HepG2 (cell line): ENCODE data around the gene ANO5. TPM values are rescaled to one million over a fixed set of nuclear protein-coding genes. Genes with fewer than 3 reads are reported as not detected.

ENCODE experiments used
- ATAC-seq: fragments of 200-7000 bp; cut with Tn5 transposase; 3 replicates; pipeline ENCODE4 v1.9.1; 2020; ENCODE audit warnings: mild to moderate bottlenecking, moderate library complexity
- BruUV-seq: library from RNA; stranded (reverse); fragments of 400-500 nt; replicated peaks from 2 replicates; lab custom pipeline; 2021; lab: Mats Ljungman, UMichigan
- CTCF ChIA-PET: fragments of 300-600 bp; formaldehyde crosslinking; extraction: SDS; loops from one replicate; lab custom pipeline; 2021; ENCODE audit warnings: low total read pairs, inconsistent platforms, low intra/inter-chr PET ratio; lab: Yijun Ruan, JAX
- POLR2A ChIA-PET: fragments of 350-600 bp; sonication (Branson Sonifier 250); formaldehyde crosslinking; loops from one replicate; lab custom pipeline; 2020; ENCODE audit warnings: antibody characterized with exemption, inconsistent platforms; lab: Yijun Ruan, JAX
- DNase-seq: peaks from one replicate; pipeline ENCODE4 v3.0.0-alpha.2; 2015; ENCODE audit warnings: low spot score
- FAIRE-seq: peaks from 3 replicates; lab custom pipeline; 2011; peaks lifted over from hg19 to GRCh38; lab: Jason Lieb, UNC
- H2AFZ ChIP-seq: one replicate; pipeline ENCODE4 v1.6.1; 2011; ENCODE audit warnings: low read length, inconsistent platforms
- H3K27ac ChIP-seq: fragments of 300-600 bp; 3 replicates; pipeline ENCODE4 v1.8.0; 2011; ENCODE audit warnings: mixed run types, mild to moderate bottlenecking, mixed read lengths, low read length, inconsistent platforms; ENCODE audit not compliant: insufficient read depth; ENCODE audit errors: extremely low read length
- H3K27me3 ChIP-seq, 2 experiments: fragments of 200-600 bp in 1 of 2; 2 replicates in 1 of 2; 3 replicates in 1 of 2; pipeline versions ENCODE4 v1.6.0 to v1.8.0; 2011; ENCODE audit warnings: low read length in 2 of 2, mild to moderate bottlenecking in 2 of 2, moderate library complexity in 2 of 2, inconsistent platforms in 1 of 2; ENCODE audit not compliant: insufficient read depth in 2 of 2, control insufficient read depth in 1 of 2
- H3K36me3 ChIP-seq, 2 experiments: fragments of 200-600 bp in 1 of 2; replicated peaks in 1 of 2; 2 replicates in 1 of 2; 3 replicates in 1 of 2; pipeline versions ENCODE4 v1.5.1 to v1.8.0; 2011; ENCODE audit warnings: low read length in 2 of 2, inconsistent platforms in 1 of 2; ENCODE audit not compliant: insufficient read depth in 2 of 2, control insufficient read depth in 1 of 2
- H3K4me1 ChIP-seq: 2 replicates; pipeline ENCODE4 v1.5.1; 2012; ENCODE audit warnings: low read length, inconsistent platforms; ENCODE audit not compliant: insufficient read depth
- H3K4me2 ChIP-seq: 2 replicates; pipeline ENCODE4 v1.6.0; 2011; ENCODE audit warnings: low read depth, low read length, inconsistent platforms
- H3K4me3 ChIP-seq, 3 experiments: fragments of 200-600 bp in 1 of 3; sonication (generic), shearing (Covaris generic) in 1 of 3; replicated peaks in 1 of 3; 2 replicates each; pipeline ENCODE4 v1.5.1; 2011 to 2016; ENCODE audit warnings: low read length in 3 of 3, inconsistent platforms in 2 of 3, low read depth in 2 of 3, mild to moderate bottlenecking in 2 of 3, control low read depth in 1 of 3, mixed read lengths in 1 of 3; ENCODE audit not compliant: insufficient read depth in 1 of 3
- H3K79me2 ChIP-seq: one replicate; pipeline ENCODE4 v1.6.1; 2011; ENCODE audit warnings: low read length, inconsistent platforms; ENCODE audit not compliant: insufficient read depth
- H3K9ac ChIP-seq: 2 replicates; pipeline ENCODE4 v1.6.0; 2011; ENCODE audit warnings: mild to moderate bottlenecking, low read depth, low read length, inconsistent platforms; ENCODE audit not compliant: insufficient read depth
- H3K9me3 ChIP-seq: 2 replicates; pipeline ENCODE4 v1.5.1; 2012; ENCODE audit warnings: mild to moderate bottlenecking, low read length
- H4K20me1 ChIP-seq: 2 replicates; pipeline ENCODE4 v1.6.0; 2011; ENCODE audit warnings: inconsistent platforms, mild to moderate bottlenecking, low read length, moderate library complexity; ENCODE audit not compliant: insufficient read depth
- CREB1 ChIP-seq, 2 experiments: fragments of 450-650 bp in 1 of 2; IDR thresholded peaks; 2 replicates each; pipeline ENCODE4 v1.6.1; 2016 to 2017; ENCODE audit warnings: control low read depth in 1 of 2, mild to moderate bottlenecking in 1 of 2, missing compliant biosample characterization in 1 of 2, missing genetic modification characterization in 1 of 2
- ESRRA ChIP-seq: sonication (generic); formaldehyde crosslinking; IDR thresholded peaks from 2 replicates; pipeline ENCODE4 v1.5.1; 2020; ENCODE audit warnings: mild to moderate bottlenecking, low read depth, missing genetic modification reagents
- MYNN ChIP-seq: sonication (generic); formaldehyde crosslinking; IDR thresholded peaks from 2 replicates; pipeline ENCODE4 v1.4.0; 2020; ENCODE audit warnings: mild to moderate bottlenecking, low read depth, missing genetic modification reagents
- RBFOX2 ChIP-seq: fragments of 200-400 bp; formaldehyde crosslinking; IDR thresholded peaks from 2 replicates; pipeline ENCODE4 v1.6.1; 2017; ENCODE audit warnings: low read depth, mild to moderate bottlenecking, low read length
- SP4 ChIP-seq: sonication (generic); formaldehyde crosslinking; IDR thresholded peaks from 2 replicates; pipeline ENCODE4 v1.8.1; 2023; ENCODE audit warnings: mild to moderate bottlenecking, missing genetic modification reagents
- TOPORS ChIP-seq: sonication (generic); formaldehyde crosslinking; IDR thresholded peaks from 2 replicates; pipeline ENCODE4 v1.8.0; 2023; ENCODE audit warnings: mild to moderate bottlenecking, missing genetic modification reagents
- WGBS: methylation state at CpG from one replicate; pipeline ENCODE4 v1.1.6; 2017; ENCODE audit warnings: low lambda C conversion rate; 5-methylcytosine and 5-hydroxymethylcytosine counted together
- in situ Hi-C: cut with HindIII; loops from 2 replicates; pipeline ENCODE4 v1.10.0; 2017; ENCODE audit warnings: low pct_unique_long_range_greater_than_20kb; ENCODE audit not compliant: extremely low pct_ligation_motif_present
- intact Hi-C: fragments of 100-400 bp; cut with micrococcal nuclease; formaldehyde crosslinking; loops from one replicate; pipeline ENCODE4 v1.10.0; 2022; ENCODE audit not compliant: unreplicated experiment
- polyA plus RNA-seq, 8 experiments: library from polyadenylated mRNA; depleted of rRNA in 3 of 8; stranded (reverse) in 7 of 8; unstranded in 1 of 8; fragments of >200 nt; fragmentation: Illumina TruSeq in 4 of 8; extraction: Trizol in 4 of 8; gene quantifications; 2 replicates each; pipeline versions ENCODE4 v1.2.1 to v1.2.3, GENCODE V29; 2011 to 2016; ENCODE audit warnings: low read depth in 4 of 8, missing spikeins in 1 of 8, mixed read lengths in 1 of 8; ENCODE audit not compliant: insufficient read depth in 1 of 8
- total RNA-seq, 5 experiments: library from RNA; depleted of rRNA; stranded (reverse); fragments of >200 nt; fragmentation: Illumina TruSeq; extraction: Trizol; gene quantifications; 2 replicates each; pipeline ENCODE4 v1.2.3, GENCODE V29; 2016; ENCODE audit warnings: low read depth in 1 of 5
- TF ChIP-seq, protein P1 (sequence below): sonication (generic); formaldehyde crosslinking; conservative IDR thresholded peaks from 2 replicates; pipeline ENCODE4 v1.8.0; 2022; ENCODE audit warnings: low read depth, missing genetic modification reagents
- TF ChIP-seq, protein P2 (sequence below): sonication (generic); formaldehyde crosslinking; IDR thresholded peaks from 2 replicates; pipeline ENCODE4 v1.4.0; 2020; ENCODE audit warnings: missing genetic modification reagents, borderline replicate concordance
- TF ChIP-seq, protein P3 (sequence below): sonication (generic); formaldehyde crosslinking; IDR thresholded peaks from 2 replicates; pipeline ENCODE4 v1.4.0; 2020; ENCODE audit warnings: missing genetic modification reagents
- TF ChIP-seq, protein P4 (sequence below): IDR thresholded peaks from 2 replicates; pipeline ENCODE4 v1.6.1; 2016; ENCODE audit warnings: mild to moderate bottlenecking, missing biosample characterization, missing genetic modification reagents

Gene ANO5
- total and polyA plus RNA-seq, 2 of the 13 experiments (the other 11 are each of a cell fraction or from before 2014, with no cell fraction given), result 0.02 to 0.03 TPM

DNA sequence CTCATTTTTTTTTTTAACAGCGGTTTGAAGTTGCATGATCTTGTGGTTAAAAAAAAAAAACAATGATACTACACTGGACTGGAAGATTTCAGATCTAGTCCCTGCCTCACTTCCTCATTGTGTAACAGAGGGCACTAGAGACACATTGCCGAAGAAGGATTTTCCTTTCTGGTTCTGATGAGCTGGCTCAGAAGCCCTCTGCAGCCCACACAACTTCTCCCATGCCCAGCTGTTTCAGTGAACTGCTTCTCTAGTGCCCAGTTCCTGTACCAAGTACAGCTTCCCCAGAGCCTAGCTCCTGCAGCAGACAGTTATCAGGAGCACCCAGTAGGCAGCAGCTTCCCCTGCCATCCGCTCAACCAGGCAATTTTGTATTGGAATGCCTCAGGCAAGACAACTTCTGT lies 29.5 kb upstream of the ANO5 start:
- H3K36me3 ChIP-seq, result no peaks in the 10 kb centered on the region
- intact Hi-C loops (no loop called here), in situ Hi-C loops (no loop called here)
- no peaks in the 10 kb centered on the region for H4K20me1 ChIP-seq
- no peaks in the 10 kb centered on the region for H3K79me2 ChIP-seq
- ChIA-PET CTCF (no interaction called here), POLR2A (no interaction called here)
- no peak overlapping the region for H2AFZ ChIP-seq
- H3K4me2 ChIP-seq, result no peak overlapping the region
- H3K27me3 ChIP-seq, result no peaks in the 10 kb centered on the region
- no peak overlapping the region for H3K9ac ChIP-seq
- H3K4me3 ChIP-seq, result no peak overlapping the region
- H3K4me1 ChIP-seq, result no peaks in the 10 kb centered on the region
- FAIRE-seq (no peak), DNase-seq (no peak), ATAC-seq (no peak)
- no TSS peak for BruUV-seq
- no peaks in the 10 kb centered on the region for H3K9me3 ChIP-seq
- 6% methylated on average over 3 of the region's 3 CpGs for WGBS
- H3K27ac ChIP-seq, result no peak overlapping the region
- TF ChIP-seq, protein P1, sequence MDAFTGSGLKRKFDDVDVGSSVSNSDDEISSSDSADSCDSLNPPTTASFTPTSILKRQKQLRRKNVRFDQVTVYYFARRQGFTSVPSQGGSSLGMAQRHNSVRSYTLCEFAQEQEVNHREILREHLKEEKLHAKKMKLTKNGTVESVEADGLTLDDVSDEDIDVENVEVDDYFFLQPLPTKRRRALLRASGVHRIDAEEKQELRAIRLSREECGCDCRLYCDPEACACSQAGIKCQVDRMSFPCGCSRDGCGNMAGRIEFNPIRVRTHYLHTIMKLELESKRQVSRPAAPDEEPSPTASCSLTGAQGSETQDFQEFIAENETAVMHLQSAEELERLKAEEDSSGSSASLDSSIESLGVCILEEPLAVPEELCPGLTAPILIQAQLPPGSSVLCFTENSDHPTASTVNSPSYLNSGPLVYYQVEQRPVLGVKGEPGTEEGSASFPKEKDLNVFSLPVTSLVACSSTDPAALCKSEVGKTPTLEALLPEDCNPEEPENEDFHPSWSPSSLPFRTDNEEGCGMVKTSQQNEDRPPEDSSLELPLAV (CRISPR knock-in tag), result no peak
- TF ChIP-seq ESRRA (CRISPR knock-in tag) (no peak), CREB1 (IDR thresholded peaks at IDR 0.05) (no peak), CREB1 (CRISPR knock-in tag; IDR thresholded peaks at IDR 0.05) (no peak), MYNN (CRISPR knock-in tag) (no peak), RBFOX2 (no peak), SP4 (no peak), TOPORS (CRISPR knock-in tag) (no peak)
- TF ChIP-seq, protein P2, sequence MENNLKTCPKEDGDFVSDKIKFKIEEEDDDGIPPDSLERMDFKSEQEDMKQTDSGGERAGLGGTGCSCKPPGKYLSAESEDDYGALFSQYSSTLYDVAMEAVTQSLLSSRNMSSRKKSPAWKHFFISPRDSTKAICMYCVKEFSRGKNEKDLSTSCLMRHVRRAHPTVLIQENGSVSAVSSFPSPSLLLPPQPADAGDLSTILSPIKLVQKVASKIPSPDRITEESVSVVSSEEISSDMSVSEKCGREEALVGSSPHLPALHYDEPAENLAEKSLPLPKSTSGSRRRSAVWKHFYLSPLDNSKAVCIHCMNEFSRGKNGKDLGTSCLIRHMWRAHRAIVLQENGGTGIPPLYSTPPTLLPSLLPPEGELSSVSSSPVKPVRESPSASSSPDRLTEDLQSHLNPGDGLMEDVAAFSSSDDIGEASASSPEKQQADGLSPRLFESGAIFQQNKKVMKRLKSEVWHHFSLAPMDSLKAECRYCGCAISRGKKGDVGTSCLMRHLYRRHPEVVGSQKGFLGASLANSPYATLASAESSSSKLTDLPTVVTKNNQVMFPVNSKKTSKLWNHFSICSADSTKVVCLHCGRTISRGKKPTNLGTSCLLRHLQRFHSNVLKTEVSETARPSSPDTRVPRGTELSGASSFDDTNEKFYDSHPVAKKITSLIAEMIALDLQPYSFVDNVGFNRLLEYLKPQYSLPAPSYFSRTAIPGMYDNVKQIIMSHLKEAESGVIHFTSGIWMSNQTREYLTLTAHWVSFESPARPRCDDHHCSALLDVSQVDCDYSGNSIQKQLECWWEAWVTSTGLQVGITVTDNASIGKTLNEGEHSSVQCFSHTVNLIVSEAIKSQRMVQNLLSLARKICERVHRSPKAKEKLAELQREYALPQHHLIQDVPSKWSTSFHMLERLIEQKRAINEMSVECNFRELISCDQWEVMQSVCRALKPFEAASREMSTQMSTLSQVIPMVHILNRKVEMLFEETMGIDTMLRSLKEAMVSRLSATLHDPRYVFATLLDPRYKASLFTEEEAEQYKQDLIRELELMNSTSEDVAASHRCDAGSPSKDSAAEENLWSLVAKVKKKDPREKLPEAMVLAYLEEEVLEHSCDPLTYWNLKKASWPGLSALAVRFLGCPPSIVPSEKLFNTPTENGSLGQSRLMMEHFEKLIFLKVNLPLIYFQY (CRISPR knock-in tag), result no peak
- TF ChIP-seq, protein P3, sequence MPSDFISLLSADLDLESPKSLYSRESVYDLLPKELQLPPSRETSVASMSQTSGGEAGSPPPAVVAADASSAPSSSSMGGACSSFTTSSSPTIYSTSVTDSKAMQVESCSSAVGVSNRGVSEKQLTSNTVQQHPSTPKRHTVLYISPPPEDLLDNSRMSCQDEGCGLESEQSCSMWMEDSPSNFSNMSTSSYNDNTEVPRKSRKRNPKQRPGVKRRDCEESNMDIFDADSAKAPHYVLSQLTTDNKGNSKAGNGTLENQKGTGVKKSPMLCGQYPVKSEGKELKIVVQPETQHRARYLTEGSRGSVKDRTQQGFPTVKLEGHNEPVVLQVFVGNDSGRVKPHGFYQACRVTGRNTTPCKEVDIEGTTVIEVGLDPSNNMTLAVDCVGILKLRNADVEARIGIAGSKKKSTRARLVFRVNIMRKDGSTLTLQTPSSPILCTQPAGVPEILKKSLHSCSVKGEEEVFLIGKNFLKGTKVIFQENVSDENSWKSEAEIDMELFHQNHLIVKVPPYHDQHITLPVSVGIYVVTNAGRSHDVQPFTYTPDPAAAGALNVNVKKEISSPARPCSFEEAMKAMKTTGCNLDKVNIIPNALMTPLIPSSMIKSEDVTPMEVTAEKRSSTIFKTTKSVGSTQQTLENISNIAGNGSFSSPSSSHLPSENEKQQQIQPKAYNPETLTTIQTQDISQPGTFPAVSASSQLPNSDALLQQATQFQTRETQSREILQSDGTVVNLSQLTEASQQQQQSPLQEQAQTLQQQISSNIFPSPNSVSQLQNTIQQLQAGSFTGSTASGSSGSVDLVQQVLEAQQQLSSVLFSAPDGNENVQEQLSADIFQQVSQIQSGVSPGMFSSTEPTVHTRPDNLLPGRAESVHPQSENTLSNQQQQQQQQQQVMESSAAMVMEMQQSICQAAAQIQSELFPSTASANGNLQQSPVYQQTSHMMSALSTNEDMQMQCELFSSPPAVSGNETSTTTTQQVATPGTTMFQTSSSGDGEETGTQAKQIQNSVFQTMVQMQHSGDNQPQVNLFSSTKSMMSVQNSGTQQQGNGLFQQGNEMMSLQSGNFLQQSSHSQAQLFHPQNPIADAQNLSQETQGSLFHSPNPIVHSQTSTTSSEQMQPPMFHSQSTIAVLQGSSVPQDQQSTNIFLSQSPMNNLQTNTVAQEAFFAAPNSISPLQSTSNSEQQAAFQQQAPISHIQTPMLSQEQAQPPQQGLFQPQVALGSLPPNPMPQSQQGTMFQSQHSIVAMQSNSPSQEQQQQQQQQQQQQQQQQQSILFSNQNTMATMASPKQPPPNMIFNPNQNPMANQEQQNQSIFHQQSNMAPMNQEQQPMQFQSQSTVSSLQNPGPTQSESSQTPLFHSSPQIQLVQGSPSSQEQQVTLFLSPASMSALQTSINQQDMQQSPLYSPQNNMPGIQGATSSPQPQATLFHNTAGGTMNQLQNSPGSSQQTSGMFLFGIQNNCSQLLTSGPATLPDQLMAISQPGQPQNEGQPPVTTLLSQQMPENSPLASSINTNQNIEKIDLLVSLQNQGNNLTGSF, result no peak
- TF ChIP-seq, protein P4, sequence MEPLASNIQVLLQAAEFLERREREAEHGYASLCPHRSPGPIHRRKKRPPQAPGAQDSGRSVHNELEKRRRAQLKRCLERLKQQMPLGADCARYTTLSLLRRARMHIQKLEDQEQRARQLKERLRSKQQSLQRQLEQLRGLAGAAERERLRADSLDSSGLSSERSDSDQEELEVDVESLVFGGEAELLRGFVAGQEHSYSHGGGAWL (CRISPR knock-in tag), result no peak
